B cell (primary cell): ENCODE measurements around the gene CLDN24. TPM values are rescaled to one million over a fixed set of nuclear protein-coding genes. Genes with fewer than 3 reads are reported as not detected.

Experiments
- ATAC-seq: fragments of 200-7000 bp; cut with Tn5 transposase; one replicate; pipeline ENCODE4 v1.10.0; 2021; ENCODE audit warnings: low read depth, mild to moderate bottlenecking, moderate number of reproducible peaks, moderate library complexity
- CTCF ChIA-PET: fragments of 350-600 bp; sonication (Branson Sonifier 250); formaldehyde crosslinking; loops from one replicate; lab custom pipeline; 2021; ENCODE audit warnings: antibody characterized with exemption, inconsistent platforms; lab: Charles Lee
- POLR2A ChIA-PET: fragments of 350-600 bp; sonication (Branson Sonifier 250); formaldehyde crosslinking; loops from one replicate; lab custom pipeline; 2021; ENCODE audit warnings: antibody characterized with exemption; lab: Charles Lee
- DNase-seq: peaks from one replicate; pipeline ENCODE4 v3.0.0; 2013
- H2AFZ ChIP-seq: 2 replicates; pipeline ENCODE4 v1.6.1; 2012; ENCODE audit warnings: mild to moderate bottlenecking, low read depth, low read length; ENCODE audit not compliant: insufficient read depth, poor library complexity, severe bottlenecking
- H3K27ac ChIP-seq, 2 donors: 1 replicate in 1 of 2; 2 replicates in 1 of 2; pipeline ENCODE4 v1.5.1; 2012 to 2013; ENCODE audit warnings: low read length in 2 of 2, mild to moderate bottlenecking in 2 of 2, moderate library complexity in 1 of 2
- H3K27me3 ChIP-seq, 4 experiments: fragments of 200-600 bp in 1 of 4; sonication (generic) in 1 of 4; replicated peaks in 1 of 4; 1 replicate in 2 of 4; 2 replicates in 2 of 4; pipeline versions ENCODE4 v1.6.1 to v1.7.0; 2013 to 2016; ENCODE audit warnings: low read length in 3 of 4, mild to moderate bottlenecking in 2 of 4, mixed read lengths in 1 of 4, moderate library complexity in 1 of 4; ENCODE audit not compliant: insufficient read depth in 4 of 4, control insufficient read depth in 3 of 4; ENCODE audit errors: control extremely low read depth in 1 of 4
- H3K36me3 ChIP-seq, 2 experiments: replicated peaks in 1 of 2; 1 replicate in 1 of 2; 2 replicates in 1 of 2; pipeline versions ENCODE4 v1.6.1 to v1.7.1; 2013; ENCODE audit warnings: low read length in 1 of 2; ENCODE audit not compliant: insufficient read depth in 2 of 2, control insufficient read depth in 1 of 2; ENCODE audit errors: control extremely low read depth in 1 of 2, extremely low read depth in 1 of 2
- H3K4me1 ChIP-seq, 2 donors: fragments of 200-600 bp in 1 of 2; sonication (generic) in 1 of 2; 1 replicate in 1 of 2; 2 replicates in 1 of 2; pipeline versions ENCODE4 v1.5.1 to v1.6.1; 2013 to 2017; ENCODE audit warnings: low read length in 2 of 2; ENCODE audit not compliant: control insufficient read depth in 2 of 2, insufficient read depth in 2 of 2
- H3K4me2 ChIP-seq: replicated peaks from 2 replicates; pipeline ENCODE3; 2012; ENCODE audit warnings: mild to moderate bottlenecking, low read depth, low read length; ENCODE audit not compliant: poor library complexity, severe bottlenecking
- H3K4me3 ChIP-seq, 5 experiments: fragments of 200-600 bp in 1 of 5; sonication (generic) in 1 of 5; 1 replicate in 3 of 5; 2 replicates in 2 of 5; pipeline versions ENCODE4 v1.5.1 to v1.7.0; 2011 to 2016; ENCODE audit warnings: low read length in 4 of 5, mild to moderate bottlenecking in 4 of 5, low read depth in 2 of 5, control low read depth in 1 of 5, moderate library complexity in 1 of 5; ENCODE audit not compliant: insufficient read depth in 1 of 5; ENCODE audit errors: control extremely low read depth in 1 of 5, extremely low read depth in 1 of 5
- H3K79me2 ChIP-seq: fragments of 200-600 bp; sonication (generic); one replicate; pipeline ENCODE4 v1.6.0; 2016; ENCODE audit warnings: low read length; ENCODE audit not compliant: control insufficient read depth, insufficient read depth
- H3K9ac ChIP-seq: fragments of 200-600 bp; sonication (generic); 2 replicates; pipeline ENCODE4 v1.6.1; 2017; ENCODE audit warnings: mild to moderate bottlenecking, low read length, moderate library complexity
- H3K9me3 ChIP-seq, 3 donors: one replicate each; pipeline versions ENCODE4 v1.6.1 to v1.7.1; 2013; ENCODE audit warnings: low read length in 2 of 3; ENCODE audit not compliant: control insufficient read depth in 2 of 3, insufficient read depth in 1 of 3; ENCODE audit errors: control extremely low read depth in 1 of 3
- H4K20me1 ChIP-seq: 2 replicates; pipeline ENCODE4 v1.6.0; 2012; ENCODE audit warnings: mild to moderate bottlenecking, low read length; ENCODE audit not compliant: insufficient read depth, control insufficient read depth, poor library complexity, severe bottlenecking
- H3K27ac Mint-ChIP-seq: one replicate; pipeline ENCODE4 v1.8.0; 2021; ENCODE audit warnings: mixed read lengths
- H3K27me3 Mint-ChIP-seq: one replicate; pipeline ENCODE4 v1.8.0; 2021; ENCODE audit warnings: mixed read lengths
- H3K4me1 Mint-ChIP-seq: one replicate; pipeline ENCODE4 v1.8.0; 2021; ENCODE audit warnings: mixed read lengths
- H3K4me3 Mint-ChIP-seq: one replicate; pipeline ENCODE4 v1.8.0; 2021; ENCODE audit warnings: mixed read lengths
- H3K9me3 Mint-ChIP-seq: one replicate; pipeline ENCODE4 v1.8.0; 2022; ENCODE audit warnings: mixed read lengths; ENCODE audit not compliant: insufficient read depth
- EZH2 ChIP-seq: IDR thresholded peaks from 2 replicates; pipeline ENCODE4 v1.6.1; 2012; ENCODE audit warnings: borderline replicate concordance, low read depth, mild to moderate bottlenecking, moderate library complexity, low read length; ENCODE audit not compliant: insufficient read depth, poor library complexity, severe bottlenecking
- WGBS: methylation state at CpG from one replicate; pipeline ENCODE4 v1.1.5; 2013; ENCODE audit warnings: missing lambda C conversion rate; ENCODE audit not compliant: insufficient coverage; 5-methylcytosine and 5-hydroxymethylcytosine counted together
- intact Hi-C: fragments of 100-400 bp; cut with micrococcal nuclease; formaldehyde crosslinking; loops from one replicate; pipeline ENCODE4 v1.10.0; 2022
- polyA plus RNA-seq: library from polyadenylated mRNA; depleted of rRNA; stranded (reverse); fragments of >200 nt; gene quantifications from 2 replicates; pipeline ENCODE4 v1.2.3, GENCODE V29; 2012
- total RNA-seq, 2 donors: library from RNA; stranded (reverse); fragments of 120-200 nt in 1 of 2; gene quantifications; 1 replicate in 1 of 2; 2 replicates in 1 of 2; pipeline versions ENCODE4 v1.2.3 to v1.2.4, GENCODE V29; 2013 to 2022
- TF ChIP-seq, protein P1 (sequence below): fragments of 200-600 bp; IDR thresholded peaks from one replicate; pipeline ENCODE4 v1.8.0; 2022; ENCODE audit warnings: antibody characterized with exemption, mild to moderate bottlenecking

Gene CLDN24
- total and polyA plus RNA-seq, 2 donors (not counting 1 experiment from before 2014, with no cell fraction given): not detected

DNA sequence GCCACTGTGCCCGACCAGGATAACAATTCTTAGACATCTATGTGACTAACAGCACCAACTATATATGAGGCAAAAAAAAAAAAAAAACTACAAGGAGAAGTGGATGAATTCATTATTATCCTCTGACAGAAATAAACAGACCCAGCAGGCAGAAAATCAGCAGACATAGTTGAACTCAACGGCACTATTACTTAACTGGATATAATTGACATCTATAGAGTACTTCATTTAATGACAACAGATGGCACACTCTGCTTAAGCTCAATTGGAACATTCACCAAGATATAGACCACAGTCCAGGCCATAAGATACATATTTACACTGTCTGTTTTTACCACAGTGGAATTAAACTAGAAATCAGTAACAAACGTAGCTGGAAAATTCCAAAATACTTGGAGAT is 15.4 kb downstream of the CLDN24 start:
- POLR2A ChIA-PET: no interaction called here
- intact Hi-C loops: no loop called here
- ATAC-seq: no peak

DNA sequence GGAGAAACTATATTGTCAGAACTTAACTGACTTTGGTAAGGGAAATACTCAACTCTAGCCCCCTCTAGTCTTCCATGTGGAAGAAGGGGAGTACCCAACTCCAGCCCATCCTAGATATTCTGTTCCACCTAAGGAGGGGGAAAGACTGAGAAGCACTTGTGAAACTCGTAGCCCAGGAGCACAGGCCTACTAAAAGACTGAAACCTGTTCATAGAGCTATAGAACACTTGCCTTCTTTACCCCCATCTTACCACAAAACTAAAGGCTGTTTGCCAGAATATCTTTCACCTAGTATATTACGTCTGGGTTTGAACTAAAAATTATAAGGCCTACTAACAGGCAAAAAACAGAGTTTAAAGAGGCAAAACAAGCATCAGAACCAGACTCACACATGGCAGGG is 17.7 kb downstream of the CLDN24 start:
- peaks cover 0 to 5% (median 0%) of the 10 kb centered on the region in 4 experiments for H3K27me3 ChIP-seq
- no peaks in the 10 kb centered on the region for H3K4me1 ChIP-seq
- Mint-ChIP-seq H3K27me3 (peaks cover 3% of the 10 kb centered on the region), H3K9me3 (no peaks in the 10 kb centered on the region), H3K4me3 (no peak overlapping the region), H3K27ac (no peak overlapping the region), H3K4me1 (no peaks in the 10 kb centered on the region)
- no peak overlapping the region for H3K9ac ChIP-seq
- no CpG with 5 or more reads among the region's 2 CpGs for WGBS
- no peak overlapping the region for H3K27ac ChIP-seq
- intact Hi-C loops: no loop called here
- H3K36me3 ChIP-seq: no peaks in the 10 kb centered on the region
- ChIA-PET CTCF (no interaction called here), POLR2A (no interaction called here)
- DNase-seq (no peak), ATAC-seq (no peak)
- no peak overlapping the region for H3K4me3 ChIP-seq
- no peak overlapping the region for H3K4me2 ChIP-seq
- no peaks in the 10 kb centered on the region for H4K20me1 ChIP-seq
- TF ChIP-seq EZH2: no peak
- TF ChIP-seq, protein P1, sequence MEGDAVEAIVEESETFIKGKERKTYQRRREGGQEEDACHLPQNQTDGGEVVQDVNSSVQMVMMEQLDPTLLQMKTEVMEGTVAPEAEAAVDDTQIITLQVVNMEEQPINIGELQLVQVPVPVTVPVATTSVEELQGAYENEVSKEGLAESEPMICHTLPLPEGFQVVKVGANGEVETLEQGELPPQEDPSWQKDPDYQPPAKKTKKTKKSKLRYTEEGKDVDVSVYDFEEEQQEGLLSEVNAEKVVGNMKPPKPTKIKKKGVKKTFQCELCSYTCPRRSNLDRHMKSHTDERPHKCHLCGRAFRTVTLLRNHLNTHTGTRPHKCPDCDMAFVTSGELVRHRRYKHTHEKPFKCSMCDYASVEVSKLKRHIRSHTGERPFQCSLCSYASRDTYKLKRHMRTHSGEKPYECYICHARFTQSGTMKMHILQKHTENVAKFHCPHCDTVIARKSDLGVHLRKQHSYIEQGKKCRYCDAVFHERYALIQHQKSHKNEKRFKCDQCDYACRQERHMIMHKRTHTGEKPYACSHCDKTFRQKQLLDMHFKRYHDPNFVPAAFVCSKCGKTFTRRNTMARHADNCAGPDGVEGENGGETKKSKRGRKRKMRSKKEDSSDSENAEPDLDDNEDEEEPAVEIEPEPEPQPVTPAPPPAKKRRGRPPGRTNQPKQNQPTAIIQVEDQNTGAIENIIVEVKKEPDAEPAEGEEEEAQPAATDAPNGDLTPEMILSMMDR: no peak
- H3K9me3 ChIP-seq: no peaks in the 10 kb centered on the region
- H3K79me2 ChIP-seq: no peaks in the 10 kb centered on the region
- no peak overlapping the region for H2AFZ ChIP-seq

More for the DNA sequence above, 15.4 kb downstream of the CLDN24 start:
- H3K27me3 Mint-ChIP-seq: no peaks in the 10 kb centered on the region
- H3K4me3 Mint-ChIP-seq: no peak overlapping the region
- no peak overlapping the region for H3K4me3 ChIP-seq
- H3K9me3 Mint-ChIP-seq: no peaks in the 10 kb centered on the region
- no peak overlapping the region for H3K27ac ChIP-seq
- H3K4me1 ChIP-seq: no peaks in the 10 kb centered on the region
- WGBS: no CpG with 5 or more reads among the region's 3 CpGs
- H3K27ac Mint-ChIP-seq: no peak overlapping the region
- H3K9me3 ChIP-seq: no peaks in the 10 kb centered on the region
- H4K20me1 ChIP-seq: no peaks in the 10 kb centered on the region
- no peak overlapping the region for H3K9ac ChIP-seq
- TF ChIP-seq, protein P1: no peak
- TF ChIP-seq EZH2: no peak
- DNase-seq: no peak
- no peaks in the 10 kb centered on the region for H3K79me2 ChIP-seq
- H3K4me1 Mint-ChIP-seq: no peaks in the 10 kb centered on the region
- peaks cover 0 to 5% (median 0%) of the 10 kb centered on the region in 4 experiments for H3K27me3 ChIP-seq
- no peaks in the 10 kb centered on the region for H3K36me3 ChIP-seq
- no peak overlapping the region for H3K4me2 ChIP-seq
- H2AFZ ChIP-seq: no peak overlapping the region
- CTCF ChIA-PET: no interaction called here
